Ectodermal cell (in vitro differentiated cells): ENCODE data around the gene POLD4. TPM values are rescaled to one million over a fixed set of nuclear protein-coding genes. Genes with fewer than 3 reads are reported as not detected.
"Not testable (repeated sequence)": the region's sequence is repeated elsewhere in the genome, so short reads cannot be mapped to it uniquely, and the experiment has no call there.

ENCODE experiments used
- H3K27ac ChIP-seq: 2 replicates; pipeline ENCODE4 v1.7.0; 2013; ENCODE audit warnings: mild to moderate bottlenecking, low read depth, low read length; ENCODE audit not compliant: insufficient read depth, poor library complexity, severe bottlenecking
- H3K27me3 ChIP-seq: 2 replicates; pipeline ENCODE4 v1.7.0; 2013; ENCODE audit warnings: mild to moderate bottlenecking, low read length; ENCODE audit not compliant: insufficient read depth, control insufficient read depth, poor library complexity, severe bottlenecking
- H3K36me3 ChIP-seq: one replicate; pipeline ENCODE4 v1.7.0; 2013; ENCODE audit warnings: low read length; ENCODE audit not compliant: control insufficient read depth, insufficient read depth
- H3K4me1 ChIP-seq: one replicate; pipeline ENCODE4 v1.7.0; 2013; ENCODE audit warnings: low read length; ENCODE audit not compliant: control insufficient read depth, insufficient read depth
- H3K4me3 ChIP-seq: 2 replicates; pipeline ENCODE4 v1.7.0; 2013; ENCODE audit warnings: low read depth, low read length, control low read depth; ENCODE audit not compliant: insufficient read depth
- H3K9me3 ChIP-seq: 2 replicates; pipeline ENCODE4 v1.7.0; 2013; ENCODE audit warnings: mild to moderate bottlenecking, low read length, moderate library complexity; ENCODE audit not compliant: control insufficient read depth
- WGBS, 2 experiments: methylation state at CpG; one replicate each; pipeline ENCODE4 v1.1.7; 2013; ENCODE audit warnings: missing lambda C conversion rate in 2 of 2; 5-methylcytosine and 5-hydroxymethylcytosine counted together
- polyA plus RNA-seq, 4 experiments: library from polyadenylated mRNA; stranded (reverse); fragments of 50-300 nt; gene quantifications; one replicate each; pipeline ENCODE4 v1.2.3, GENCODE V29; 2013

Gene POLD4
- polyA plus RNA-seq (2013, experiment 1 of 4): 15.2 TPM
- polyA plus RNA-seq (2013, experiment 2 of 4): 13.3 TPM
- 12.4 TPM for polyA plus RNA-seq (2013, experiment 3 of 4)
- 16.6 TPM for polyA plus RNA-seq (2013, experiment 4 of 4)

- peak within 1 kb of the TSS; percentile 73 for H3K27ac ChIP-seq
- 0% methylated on average over 37 of the region's 37 CpGs for WGBS, 2 experiments
These were observed at the start of gene POLD4 for GRCh38 chr11:67353317-67354074. Gene POLD4, minus strand, starts transcription at chr11:67353546. Its CDS starts 147 bp downstream, at chr11:67353399.

GRCh38 chr11:67403085-67403484, 49.7 kb upstream of the POLD4 start:
- H3K27ac ChIP-seq, H3K4me3 ChIP-seq, H3K4me1 ChIP-seq, H3K27me3 ChIP-seq, H3K36me3 ChIP-seq, H3K9me3 ChIP-seq: not testable (repeated sequence)
- WGBS, 2 experiments: 95 to 96% methylated on average over 9 of the region's 9 CpGs

More at GRCh38 chr11:67353317-67354074, at the start of gene POLD4:
- Histone ChIP-seq H3K27me3 (no peaks in the 10 kb centered on the region), H3K4me1 (peaks cover 30% of the 10 kb centered on the region), H3K36me3 (no peaks in the 10 kb centered on the region), H3K9me3 (no peaks in the 10 kb centered on the region), H3K4me3 (peak within 1 kb of the TSS; percentile 61)

GRCh38 chr11:67402192-67402839, 49.0 kb upstream of the POLD4 start:
- H3K36me3 ChIP-seq: peaks cover 17% of the 10 kb centered on the region
- H3K4me3 ChIP-seq, H3K27me3 ChIP-seq, H3K9me3 ChIP-seq, H3K27ac ChIP-seq, H3K4me1 ChIP-seq: not testable (repeated sequence)
- 86 to 89% methylated on average over 19 of the region's 19 CpGs for WGBS, 2 experiments

GRCh38 chr11:67401495-67402191, 48.3 kb upstream of the POLD4 start, which contains the start of gene PPP1CA:
Gene PPP1CA, minus strand, starts transcription at chr11:67401858. Its CDS starts 76 bp downstream, at chr11:67401782.
- Histone ChIP-seq H3K27ac (peak within 1 kb of the TSS; percentile 40), H3K4me1 (peaks cover 5% of the 10 kb centered on the region), H3K27me3 (no peaks in the 10 kb centered on the region), H3K36me3 (peaks cover 17% of the 10 kb centered on the region), H3K4me3 (peak within 1 kb of the TSS; percentile 95), H3K9me3 (no peaks in the 10 kb centered on the region)
- WGBS, 2 experiments: 0 to 1% methylated on average over 67 to 73 of the region's 73 CpGs

GRCh38 chr11:67400942-67401494, 47.7 kb upstream of the POLD4 start:
- Histone ChIP-seq H3K4me1 (peaks cover 5% of the 10 kb centered on the region), H3K36me3 (peaks cover 17% of the 10 kb centered on the region), H3K27me3 (no peaks in the 10 kb centered on the region), H3K9me3 (no peaks in the 10 kb centered on the region), H3K27ac (no peak overlapping the region), H3K4me3 (peak overlapping the region; percentile 95)
- 12 to 13% methylated on average over 27 of the region's 27 CpGs for WGBS, 2 experiments

DNA sequence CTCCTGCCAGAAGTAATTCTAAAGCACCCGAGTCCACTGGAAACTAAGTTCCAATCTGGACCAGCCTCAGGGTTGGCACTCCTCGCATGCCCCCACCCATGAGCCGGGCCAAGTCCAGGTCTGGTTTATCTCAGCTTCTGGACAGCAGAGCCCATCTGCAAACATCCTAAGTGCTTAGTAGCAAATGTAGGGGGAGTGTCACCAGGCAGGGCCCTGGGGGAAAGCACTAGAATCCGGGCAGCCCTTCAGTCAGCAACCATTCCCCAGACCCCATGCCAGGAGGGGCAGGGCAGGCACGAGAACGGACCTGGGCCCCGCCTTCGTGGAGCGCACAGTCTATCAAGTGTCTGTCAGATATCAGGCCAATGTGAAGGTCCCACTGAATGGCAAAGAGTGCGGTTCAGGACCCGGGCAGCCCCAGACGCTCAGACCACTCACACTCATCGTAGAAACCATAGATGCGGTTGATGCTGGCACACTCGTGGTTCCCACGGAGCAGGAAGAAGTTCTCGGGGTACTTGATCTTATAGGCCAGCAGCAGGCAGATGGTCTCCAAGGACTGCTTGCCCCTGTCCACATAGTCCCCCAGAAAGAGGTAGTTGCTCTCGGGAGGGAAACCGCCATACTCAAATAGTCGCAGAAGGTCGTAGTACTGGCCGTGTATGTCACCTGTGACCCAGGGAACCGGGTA, 47.0 kb upstream of the POLD4 start:
- H3K4me3 ChIP-seq: peak overlapping the region; percentile 95
- H3K27me3 ChIP-seq: no peaks in the 10 kb centered on the region
- H3K36me3 ChIP-seq: peaks cover 17% of the 10 kb centered on the region
- peaks cover 5% of the 10 kb centered on the region for H3K4me1 ChIP-seq
- no peak overlapping the region for H3K27ac ChIP-seq
- H3K9me3 ChIP-seq: no peaks in the 10 kb centered on the region
- WGBS, 2 experiments: 85 to 88% methylated on average over 23 of the region's 23 CpGs

DNA sequence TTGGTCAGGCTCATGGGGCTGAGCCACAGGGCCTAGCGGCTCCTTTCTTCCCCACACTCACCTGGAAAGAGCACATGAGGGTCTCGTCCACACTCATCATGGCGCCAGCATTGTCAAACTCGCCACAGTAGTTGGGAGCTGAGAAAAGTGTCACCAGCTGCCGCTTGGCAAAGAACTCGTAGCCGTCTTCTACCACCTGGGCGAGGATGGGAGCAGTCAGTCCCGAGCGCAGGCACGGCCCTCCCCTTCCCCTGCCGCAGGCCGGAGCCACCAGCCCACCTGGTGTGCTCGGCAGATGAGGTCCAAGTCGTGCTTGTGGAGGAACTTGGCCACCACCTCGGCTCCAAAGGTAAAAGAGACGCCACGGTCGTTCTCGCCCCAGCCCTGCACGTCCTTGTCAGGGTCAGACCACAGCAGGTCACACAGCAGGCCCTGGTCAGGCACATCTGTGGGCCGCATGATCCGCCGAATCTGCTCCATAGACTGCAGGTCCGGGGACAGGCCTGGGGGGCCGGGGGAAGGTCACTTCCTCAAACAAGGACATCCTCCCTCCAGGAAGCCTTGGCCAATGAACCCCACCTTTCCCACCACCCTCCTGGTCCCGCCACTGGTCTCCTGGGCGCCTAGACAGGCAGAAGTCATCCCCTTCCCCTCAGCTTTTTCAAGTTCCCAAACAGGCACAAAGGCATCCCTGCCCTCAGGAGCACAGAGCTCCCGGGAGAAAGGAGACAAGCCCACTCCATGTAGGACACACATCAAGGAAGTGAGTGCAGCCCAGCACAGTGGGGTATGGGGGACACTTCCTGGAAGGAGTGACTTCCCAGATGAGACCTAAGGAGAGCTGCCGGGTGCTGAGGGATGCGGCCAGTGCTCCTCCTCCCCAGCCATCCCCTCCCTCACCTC, 45.6 kb upstream of the POLD4 start:
- Histone ChIP-seq H3K27me3 (no peaks in the 10 kb centered on the region), H3K4me3 (no peak overlapping the region), H3K36me3 (peaks cover 17% of the 10 kb centered on the region), H3K4me1 (peaks cover 5% of the 10 kb centered on the region), H3K9me3 (no peaks in the 10 kb centered on the region), H3K27ac (no peak overlapping the region)
- 95% methylated on average over 31 of the region's 31 CpGs for WGBS, 2 experiments

DNA sequence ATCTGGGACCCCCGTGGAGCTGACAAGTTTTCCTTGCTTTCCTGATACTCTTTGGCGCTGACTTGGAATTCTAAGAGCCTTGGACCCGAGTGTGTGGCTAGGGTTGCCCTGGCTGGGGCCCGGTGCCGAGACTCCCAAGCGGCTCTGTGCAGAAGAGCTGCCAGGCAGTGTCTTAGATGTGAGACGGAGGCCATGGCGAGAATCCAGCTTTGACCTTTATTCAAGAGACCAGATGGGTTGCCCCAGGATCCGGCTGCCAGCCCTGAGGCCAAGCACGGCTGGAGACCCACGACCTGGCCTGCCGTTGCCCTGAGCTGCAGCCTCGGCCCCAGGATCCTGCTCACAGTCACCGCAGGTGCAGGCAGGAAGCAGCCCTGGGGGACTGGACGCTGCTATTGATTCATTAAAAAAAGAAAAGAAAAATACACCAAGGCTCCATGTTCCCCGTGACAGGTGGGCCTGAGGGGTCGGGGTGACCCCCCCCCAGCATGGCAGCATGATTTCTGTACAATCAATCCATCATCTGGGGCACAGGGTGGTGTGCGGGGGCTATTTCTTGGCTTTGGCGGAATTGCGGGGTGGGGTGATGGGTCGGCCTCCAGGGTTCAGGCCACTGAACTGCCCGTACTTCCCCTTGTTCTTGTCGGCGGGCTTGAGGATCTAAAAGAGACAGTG, 44.8 kb upstream of the POLD4 start:
- Histone ChIP-seq H3K27me3 (no peaks in the 10 kb centered on the region), H3K9me3 (no peaks in the 10 kb centered on the region), H3K4me3 (no peak overlapping the region), H3K4me1 (no peaks in the 10 kb centered on the region), H3K27ac (no peak overlapping the region), H3K36me3 (peaks cover 17% of the 10 kb centered on the region)
- WGBS, 2 experiments: 94 to 95% methylated on average over 24 of the region's 24 CpGs
